ENCODE measurements around the gene UBAP1.

Gene UBAP1

GRCh38 chr9:34163434-34163833 lies 15.4 kb upstream of the UBAP1 start:
- in situ Hi-C loops (cut with MboI; ENCODE audit: low sequenced_read_pairs), result no loop called here
- H3K4me1 ChIP-seq, result peaks cover 6% of the 10 kb centered on the region

DNA sequence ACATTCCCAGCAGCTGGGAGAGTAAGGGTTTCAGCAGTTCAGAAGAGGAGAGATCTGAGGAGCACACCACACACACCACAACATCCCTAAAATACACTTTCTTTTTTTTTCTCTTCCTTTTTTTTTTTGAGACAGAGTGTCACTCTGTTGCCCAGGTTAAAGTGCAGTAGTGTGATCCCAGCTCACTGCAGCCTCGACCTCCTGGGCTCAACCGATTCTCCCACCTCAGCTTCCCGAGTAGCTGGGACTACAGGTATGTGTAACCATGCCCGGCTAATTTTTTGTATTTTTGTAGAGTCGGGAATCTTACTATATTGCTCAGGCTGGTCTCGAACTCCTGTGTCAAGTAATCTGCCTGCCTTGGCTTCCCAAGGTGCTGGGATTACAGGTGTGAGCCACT lies 9.7 kb upstream of the UBAP1 start:
- Histone ChIP-seq H3K4me1 (no peaks in the 10 kb centered on the region), H3K4me3 (no peak overlapping the region), H3K36me3 (replicated peaks) (no peaks in the 10 kb centered on the region), H3K27me3 (ENCODE audit: low read depth) (no peaks in the 10 kb centered on the region), H3K9me3 (no peaks in the 10 kb centered on the region)
- DNase-seq (ENCODE audit: low spot score in 2 of 2), result no peak
- in situ Hi-C loops (cut with MboI; ENCODE audit: low sequenced_read_pairs), result no loop called here

More at GRCh38 chr9:34163434-34163833, 15.4 kb upstream of the UBAP1 start:
- H3K36me3 ChIP-seq (replicated peaks), result no peaks in the 10 kb centered on the region
- no peaks in the 10 kb centered on the region for H3K27me3 ChIP-seq (ENCODE audit: low read depth)
- no peak for DNase-seq (ENCODE audit: low spot score in 2 of 2)
- H3K9me3 ChIP-seq, result no peaks in the 10 kb centered on the region
- H3K4me3 ChIP-seq, result no peak overlapping the region

DNA sequence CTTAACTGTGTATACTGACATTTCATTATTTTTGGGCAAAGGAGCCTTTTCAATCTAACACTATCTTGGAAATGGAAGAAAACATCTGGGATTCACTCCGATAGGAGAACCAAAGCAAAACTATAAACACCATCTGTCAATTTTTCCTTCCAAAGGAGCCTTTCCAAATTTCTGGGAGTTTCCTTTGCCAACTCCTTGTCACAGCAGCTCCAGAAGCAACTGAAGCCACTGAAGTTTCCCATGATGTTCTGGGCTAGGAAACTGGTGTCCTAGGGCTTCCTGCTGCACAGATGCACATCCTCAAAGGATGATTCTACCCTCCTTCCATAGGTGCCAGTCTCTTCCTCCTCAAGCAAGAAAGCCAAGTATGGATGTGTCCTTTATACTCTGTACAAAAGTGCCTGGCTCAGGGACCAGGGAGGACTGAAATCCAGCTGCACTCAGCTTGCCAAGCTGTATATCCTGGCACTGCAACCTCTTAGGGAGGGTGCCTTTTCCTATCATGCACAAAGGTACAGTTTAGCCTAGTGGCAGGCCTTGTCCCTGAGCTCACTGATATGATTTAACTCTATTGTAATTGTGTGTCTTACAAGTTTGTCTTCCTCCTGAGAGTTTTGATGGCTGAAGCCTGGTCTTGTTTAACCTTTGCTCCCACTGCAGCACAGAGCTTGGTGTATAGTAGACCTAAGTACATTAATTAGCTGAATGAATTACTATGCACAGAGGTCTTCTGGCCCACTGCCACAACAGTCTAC lies 8.4 kb upstream of the UBAP1 start:
- in situ Hi-C loops (cut with MboI; ENCODE audit: low sequenced_read_pairs), result loop anchor here (5.0 kb wide), 1 partner anchor 52 kb away; no protein-coding TSS in a partner anchor

DNA sequence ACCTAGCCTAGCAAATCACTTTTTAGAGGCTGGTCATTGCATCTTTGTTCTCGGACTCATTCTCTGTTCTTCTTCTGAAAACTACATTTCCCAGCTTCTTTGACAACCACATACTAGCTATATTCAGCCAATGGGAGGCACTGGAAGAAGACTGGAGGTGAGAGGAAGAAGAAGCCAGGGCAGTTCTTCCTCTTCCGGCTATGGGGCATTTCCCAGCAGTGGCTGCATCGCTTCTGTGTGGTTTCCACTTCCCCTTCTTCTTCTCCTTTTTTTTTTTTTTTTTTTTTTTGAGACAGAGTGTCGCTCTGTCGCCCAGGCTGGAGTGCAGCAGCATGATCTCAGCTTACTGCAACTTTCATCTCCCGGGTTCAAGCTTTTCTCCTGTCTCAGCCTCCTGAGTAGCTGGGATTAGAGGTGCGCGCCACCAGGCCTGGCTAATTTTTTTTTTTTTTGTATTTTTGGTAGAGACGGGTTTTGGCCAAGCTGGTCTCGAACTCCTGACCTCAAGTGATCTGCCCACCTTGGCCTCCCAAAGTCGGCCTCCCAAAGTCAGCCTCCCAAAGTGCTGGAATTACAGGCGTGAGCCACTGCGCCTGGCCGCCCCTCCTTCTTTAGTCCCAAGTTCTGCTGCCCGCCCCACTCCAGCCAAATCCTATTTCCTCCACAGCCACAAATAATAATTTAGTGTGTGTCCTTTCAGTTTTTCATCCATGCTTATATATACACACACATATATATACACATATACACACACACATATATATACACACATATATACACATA lies 6.9 kb upstream of the UBAP1 start:
- H3K27me3 ChIP-seq (ENCODE audit: low read depth), result no peaks in the 10 kb centered on the region
- no peak for DNase-seq (ENCODE audit: low spot score in 2 of 2)
- H3K9me3 ChIP-seq, result no peaks in the 10 kb centered on the region
- in situ Hi-C loops (cut with MboI; ENCODE audit: low sequenced_read_pairs), result loop anchor here (5.0 kb wide), 1 partner anchor 50 kb away; no protein-coding TSS in a partner anchor
- H3K4me1 ChIP-seq, result no peaks in the 10 kb centered on the region
- no peaks in the 10 kb centered on the region for H3K36me3 ChIP-seq (replicated peaks)
- H3K4me3 ChIP-seq, result no peak overlapping the region

More for the DNA sequence above, 8.4 kb upstream of the UBAP1 start:
- H3K27me3 ChIP-seq (ENCODE audit: low read depth), result no peaks in the 10 kb centered on the region
- H3K9me3 ChIP-seq, result no peaks in the 10 kb centered on the region
- no peak for DNase-seq (ENCODE audit: low spot score in 2 of 2)
- H3K4me3 ChIP-seq, result no peak overlapping the region
- no peaks in the 10 kb centered on the region for H3K4me1 ChIP-seq
- H3K36me3 ChIP-seq (replicated peaks), result no peaks in the 10 kb centered on the region

GRCh38 chr9:34176089-34176488 lies 2.8 kb upstream of the UBAP1 start:
- H3K27me3 ChIP-seq (ENCODE audit: low read depth), result no peaks in the 10 kb centered on the region
- DNase-seq (ENCODE audit: low spot score in 2 of 2), result no peak
- no peak overlapping the region for H3K4me3 ChIP-seq
- no peaks in the 10 kb centered on the region for H3K9me3 ChIP-seq
- in situ Hi-C loops (cut with MboI; ENCODE audit: low sequenced_read_pairs), result no loop called here
- H3K4me1 ChIP-seq, result peaks cover 3% of the 10 kb centered on the region; the same call in 1 of the 2 replicates
- no peaks in the 10 kb centered on the region for H3K36me3 ChIP-seq (replicated peaks)

DNA sequence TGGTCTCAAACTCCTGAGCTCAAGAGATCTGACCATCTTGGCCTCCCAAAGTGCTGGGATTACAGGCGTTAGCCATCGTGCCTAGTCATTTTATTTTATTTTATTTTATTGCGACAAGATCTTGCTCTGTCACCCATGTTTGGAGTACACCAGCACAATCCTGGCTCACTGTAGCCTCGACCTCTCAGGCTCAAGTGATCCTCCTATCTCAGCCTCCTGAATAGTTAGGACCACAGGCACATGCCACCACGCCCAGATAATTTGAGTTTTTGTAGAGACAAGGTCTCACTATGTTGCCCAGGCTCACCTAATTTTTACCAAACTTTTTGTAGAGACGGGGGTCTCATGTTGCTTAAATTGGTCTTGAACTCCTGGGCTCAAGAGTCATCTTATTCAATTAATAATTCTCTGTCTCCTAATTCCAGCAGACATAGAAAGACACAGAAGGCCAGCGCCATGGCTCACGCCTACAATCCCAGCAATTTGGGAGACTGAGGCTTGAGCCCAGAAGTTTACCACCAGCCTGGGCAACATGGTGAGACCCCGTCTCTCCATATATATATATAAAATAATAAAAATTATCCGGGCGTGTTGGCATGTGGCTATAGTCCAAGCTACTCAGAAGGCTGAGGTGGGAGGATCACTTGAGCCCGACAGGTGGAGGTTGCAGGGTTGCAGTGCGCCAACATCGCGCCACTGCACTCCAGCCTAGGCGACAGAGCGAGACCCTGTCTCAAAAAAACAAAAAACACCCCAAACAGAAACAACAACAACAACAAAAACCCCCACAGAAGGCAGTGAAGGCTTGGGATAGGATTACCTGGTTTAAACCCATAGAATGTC lies 1.0 kb upstream of the UBAP1 start:
- Histone ChIP-seq H3K36me3 (replicated peaks) (peaks cover 1% of the 10 kb centered on the region), H3K4me3 (peak overlapping the region; percentile 79), H3K9me3 (no peaks in the 10 kb centered on the region), H3K4me1 (peaks cover 3% of the 10 kb centered on the region; the same call in 1 of the 2 replicates), H3K27me3 (ENCODE audit: low read depth) (no peaks in the 10 kb centered on the region)
- no peak for DNase-seq (ENCODE audit: low spot score in 2 of 2)
- in situ Hi-C loops (cut with MboI; ENCODE audit: low sequenced_read_pairs), result no loop called here

DNA sequence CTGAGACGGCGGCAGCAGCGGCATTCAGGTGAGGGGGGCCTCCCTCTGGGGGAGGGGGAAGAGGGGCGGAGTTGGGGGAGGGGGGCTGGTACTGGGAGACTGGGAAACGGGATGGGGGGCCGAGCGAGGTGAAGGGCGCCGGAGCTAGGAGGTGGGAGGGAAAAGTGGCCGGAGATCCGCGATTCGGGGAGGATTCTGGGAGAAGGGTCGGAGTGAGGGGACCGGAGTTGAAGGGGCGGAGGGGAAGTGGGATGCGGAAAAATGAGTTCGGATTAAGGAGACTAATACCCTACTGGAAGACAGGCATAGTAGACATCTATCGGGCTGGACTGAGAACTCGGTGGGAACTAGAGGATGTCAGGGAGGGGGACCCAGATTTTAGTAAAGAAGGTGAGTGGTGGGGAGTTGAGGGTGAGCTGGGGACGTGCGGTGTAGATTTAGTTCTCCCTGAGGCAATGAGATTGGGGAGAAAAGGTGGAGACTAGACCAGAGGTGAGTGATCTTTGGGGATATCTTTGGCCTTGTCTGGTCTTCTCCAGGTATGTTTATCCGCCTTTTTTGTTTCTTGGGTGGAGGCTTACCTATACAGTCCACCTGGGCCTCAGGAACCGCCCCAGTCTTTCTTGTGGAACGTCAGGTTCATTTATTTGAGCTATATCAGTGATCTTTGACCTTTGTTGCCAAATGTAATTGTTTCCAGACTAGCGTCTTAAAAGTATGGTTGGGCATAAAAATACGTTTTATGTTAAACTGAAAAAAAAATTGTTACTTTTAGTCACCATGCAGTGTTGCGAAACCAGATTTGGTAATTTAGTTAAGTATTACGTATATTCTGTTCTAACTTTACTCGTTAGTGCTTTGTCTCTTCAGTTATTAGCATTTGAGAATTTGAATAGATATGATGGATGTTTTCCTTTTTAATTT lies 632 bp downstream of the UBAP1 start:
- H3K4me3 ChIP-seq, result peak overlapping the region; percentile 79
- H3K27me3 ChIP-seq (ENCODE audit: low read depth), result no peaks in the 10 kb centered on the region
- in situ Hi-C loops (cut with MboI; ENCODE audit: low sequenced_read_pairs), result no loop called here
- no peaks in the 10 kb centered on the region for H3K9me3 ChIP-seq
- H3K4me1 ChIP-seq, result peaks cover 3% of the 10 kb centered on the region; the same call in 1 of the 2 replicates
- peaks cover 3% of the 10 kb centered on the region for H3K36me3 ChIP-seq (replicated peaks)
- peak; percentile 84 to 89 for DNase-seq (ENCODE audit: low spot score in 2 of 2)

DNA sequence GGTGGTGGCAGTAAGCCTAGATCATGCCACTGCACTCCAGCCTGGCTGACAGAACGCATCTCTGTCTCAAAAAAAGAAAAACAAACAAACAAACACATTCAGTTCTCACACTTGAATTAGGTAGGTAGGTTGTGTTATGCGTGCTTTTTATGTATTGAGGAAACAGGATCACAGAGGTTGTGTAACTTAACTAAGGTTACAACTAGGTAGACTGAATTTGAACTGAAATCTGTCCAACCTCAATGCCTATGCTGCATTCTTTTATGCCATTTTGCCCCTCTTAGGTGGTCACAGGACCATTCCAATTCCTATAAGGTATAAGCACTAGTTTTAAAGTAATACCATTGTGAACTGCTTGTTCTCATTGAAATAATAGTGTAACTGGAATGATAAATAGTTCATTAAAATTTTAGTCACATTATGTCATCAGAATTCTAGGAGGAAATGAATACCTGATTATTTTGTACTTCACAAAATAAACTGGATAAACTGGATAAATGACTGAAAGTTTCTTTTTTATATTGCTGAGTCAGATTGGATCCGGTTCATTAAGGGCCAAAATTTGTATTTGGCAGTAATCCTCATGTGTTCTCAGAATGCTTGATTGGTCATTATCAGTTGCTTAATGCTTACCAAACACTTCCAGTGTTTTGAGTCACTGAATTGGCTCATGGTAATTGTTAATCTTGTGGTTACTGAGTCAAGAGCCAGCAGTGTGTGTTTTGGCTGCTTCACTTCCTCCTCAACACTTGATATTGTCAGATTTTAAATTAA lies 7.1 kb downstream of the UBAP1 start:
- H3K4me1 ChIP-seq, result peaks cover 15% of the 10 kb centered on the region
- no peak overlapping the region for H3K4me3 ChIP-seq
- peaks cover 7% of the 10 kb centered on the region for H3K36me3 ChIP-seq (replicated peaks)
- H3K9me3 ChIP-seq, result no peaks in the 10 kb centered on the region
- no peaks in the 10 kb centered on the region for H3K27me3 ChIP-seq (ENCODE audit: low read depth)
- in situ Hi-C loops (cut with MboI; ENCODE audit: low sequenced_read_pairs), result no loop called here
- no peak for DNase-seq (ENCODE audit: low spot score in 2 of 2)

GRCh38 chr9:34187891-34188240 lies 9.0 kb downstream of the UBAP1 start:
- Histone ChIP-seq H3K27me3 (ENCODE audit: low read depth) (no peaks in the 10 kb centered on the region), H3K9me3 (no peaks in the 10 kb centered on the region), H3K4me1 (peaks cover 19% of the 10 kb centered on the region), H3K4me3 (no peak overlapping the region), H3K36me3 (replicated peaks) (peaks cover 5% of the 10 kb centered on the region)
- DNase-seq (ENCODE audit: low spot score in 2 of 2), result no peak
- in situ Hi-C loops (cut with MboI; ENCODE audit: low sequenced_read_pairs), result no loop called here

DNA sequence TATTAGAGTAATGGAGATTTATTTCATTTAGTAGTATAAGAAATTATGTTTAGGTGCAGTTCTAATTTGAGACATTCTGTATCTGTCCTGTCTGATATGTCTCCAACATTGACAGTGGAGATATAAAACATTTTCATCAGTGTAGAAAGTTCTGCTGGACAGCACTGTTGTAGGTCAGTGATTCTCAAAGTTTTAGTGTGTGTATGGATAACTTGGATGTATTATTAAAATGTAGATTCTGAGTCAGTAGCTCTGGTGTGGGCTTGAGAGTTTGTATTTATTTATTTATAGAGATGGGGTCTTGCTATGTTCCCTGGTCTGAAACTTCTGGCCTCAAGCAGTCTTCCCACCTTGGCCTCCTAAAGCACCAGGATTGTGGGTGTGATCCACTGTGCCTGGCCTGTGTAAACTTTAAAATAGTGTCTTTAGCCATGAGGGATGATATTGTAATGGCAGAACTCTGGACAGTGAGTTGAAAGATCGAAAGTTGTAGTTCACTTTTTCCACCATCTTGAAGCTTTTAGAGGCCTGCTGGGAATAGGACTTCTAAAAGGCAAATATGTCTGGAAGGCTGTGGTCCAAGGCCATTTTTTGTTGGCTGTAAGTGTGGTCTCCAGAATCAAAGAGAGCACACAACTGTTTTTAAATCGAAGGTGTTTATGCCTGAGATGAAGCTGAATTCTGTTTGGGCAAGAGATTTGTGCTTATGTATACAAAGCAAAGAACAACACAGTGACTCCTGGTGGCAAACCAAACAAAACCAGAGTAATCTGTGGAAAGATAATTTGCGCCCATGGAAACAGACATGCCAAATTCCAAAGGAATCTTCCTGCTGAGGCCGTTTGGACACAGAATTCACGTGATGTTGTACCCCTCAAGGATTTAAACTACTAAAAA lies 12.4 kb downstream of the UBAP1 start:
- DNase-seq (ENCODE audit: low spot score in 2 of 2), result peak; percentile 51 to 53
- Histone ChIP-seq H3K4me1 (peaks cover 15% of the 10 kb centered on the region), H3K27me3 (ENCODE audit: low read depth) (no peaks in the 10 kb centered on the region), H3K36me3 (replicated peaks) (no peaks in the 10 kb centered on the region), H3K4me3 (no peak overlapping the region), H3K9me3 (no peaks in the 10 kb centered on the region; the same call in 1 of the 2 replicates)
- in situ Hi-C loops (cut with MboI; ENCODE audit: low sequenced_read_pairs), result no loop called here

DNA sequence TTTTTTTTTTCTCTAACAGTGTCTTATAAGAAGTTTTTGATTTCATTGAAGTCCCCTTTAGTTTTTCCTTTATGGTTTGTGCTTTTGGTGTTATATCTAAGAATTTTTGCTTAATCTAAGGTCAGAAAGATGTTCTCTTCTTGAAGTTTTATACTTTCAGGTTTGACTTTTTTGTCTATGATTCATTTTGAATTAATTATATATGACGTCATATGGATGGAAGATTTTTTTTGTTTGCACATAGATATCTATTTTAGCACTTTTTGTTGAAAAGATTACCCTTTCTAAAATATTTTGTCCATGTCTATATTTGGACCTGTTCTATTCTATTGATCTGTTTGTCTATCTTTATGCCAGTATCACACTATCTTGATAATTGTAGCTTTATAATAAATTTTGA lies 16.3 kb downstream of the UBAP1 start:
- Histone ChIP-seq H3K27me3 (ENCODE audit: low read depth) (no peaks in the 10 kb centered on the region), H3K4me3 (no peak overlapping the region), H3K36me3 (replicated peaks) (no peaks in the 10 kb centered on the region), H3K4me1 (peaks cover 29% of the 10 kb centered on the region), H3K9me3 (no peaks in the 10 kb centered on the region; the same call in 1 of the 2 replicates)
- in situ Hi-C loops (cut with MboI; ENCODE audit: low sequenced_read_pairs), result no loop called here
- no peak for DNase-seq (ENCODE audit: low spot score in 2 of 2)
